Ectodermal cell (in vitro differentiated cells): ENCODE data around the gene ELMO1.

Experiments
- H3K27ac ChIP-seq: 2 replicates; pipeline ENCODE4 v1.7.0; 2013; ENCODE audit warnings: mild to moderate bottlenecking, low read depth, low read length; ENCODE audit not compliant: insufficient read depth, poor library complexity, severe bottlenecking
- H3K27me3 ChIP-seq: 2 replicates; pipeline ENCODE4 v1.7.0; 2013; ENCODE audit warnings: mild to moderate bottlenecking, low read length; ENCODE audit not compliant: insufficient read depth, control insufficient read depth, poor library complexity, severe bottlenecking
- H3K36me3 ChIP-seq: one replicate; pipeline ENCODE4 v1.7.0; 2013; ENCODE audit warnings: low read length; ENCODE audit not compliant: control insufficient read depth, insufficient read depth
- H3K4me1 ChIP-seq: one replicate; pipeline ENCODE4 v1.7.0; 2013; ENCODE audit warnings: low read length; ENCODE audit not compliant: control insufficient read depth, insufficient read depth
- H3K4me3 ChIP-seq: 2 replicates; pipeline ENCODE4 v1.7.0; 2013; ENCODE audit warnings: low read depth, low read length, control low read depth; ENCODE audit not compliant: insufficient read depth
- H3K9me3 ChIP-seq: 2 replicates; pipeline ENCODE4 v1.7.0; 2013; ENCODE audit warnings: mild to moderate bottlenecking, low read length, moderate library complexity; ENCODE audit not compliant: control insufficient read depth
- WGBS, 2 experiments: methylation state at CpG; one replicate each; pipeline ENCODE4 v1.1.7; 2013; ENCODE audit warnings: missing lambda C conversion rate in 2 of 2; 5-methylcytosine and 5-hydroxymethylcytosine counted together

Gene ELMO1

GRCh38 chr7:37160656-37161055 lies 288.0 kb downstream of the ELMO1 start:
- H3K9me3 ChIP-seq: no peaks in the 10 kb centered on the region
- H3K27ac ChIP-seq: no peak overlapping the region
- 88 to 91% methylated on average over 2 of the region's 2 CpGs for WGBS, 2 experiments
- no peaks in the 10 kb centered on the region for H3K4me1 ChIP-seq
- no peaks in the 10 kb centered on the region for H3K27me3 ChIP-seq
- no peaks in the 10 kb centered on the region for H3K36me3 ChIP-seq
- no peak overlapping the region for H3K4me3 ChIP-seq

- Histone ChIP-seq H3K27me3 (no peaks in the 10 kb centered on the region), H3K4me3 (no peak overlapping the region), H3K27ac (no peak overlapping the region), H3K4me1 (peaks cover 3% of the 10 kb centered on the region), H3K36me3 (no peaks in the 10 kb centered on the region), H3K9me3 (no peaks in the 10 kb centered on the region)
- 79 to 81% methylated on average over 6 of the region's 6 CpGs for WGBS, 2 experiments
Observed at GRCh38 chr7:37153376-37153775, 295.3 kb downstream of the ELMO1 start.

DNA sequence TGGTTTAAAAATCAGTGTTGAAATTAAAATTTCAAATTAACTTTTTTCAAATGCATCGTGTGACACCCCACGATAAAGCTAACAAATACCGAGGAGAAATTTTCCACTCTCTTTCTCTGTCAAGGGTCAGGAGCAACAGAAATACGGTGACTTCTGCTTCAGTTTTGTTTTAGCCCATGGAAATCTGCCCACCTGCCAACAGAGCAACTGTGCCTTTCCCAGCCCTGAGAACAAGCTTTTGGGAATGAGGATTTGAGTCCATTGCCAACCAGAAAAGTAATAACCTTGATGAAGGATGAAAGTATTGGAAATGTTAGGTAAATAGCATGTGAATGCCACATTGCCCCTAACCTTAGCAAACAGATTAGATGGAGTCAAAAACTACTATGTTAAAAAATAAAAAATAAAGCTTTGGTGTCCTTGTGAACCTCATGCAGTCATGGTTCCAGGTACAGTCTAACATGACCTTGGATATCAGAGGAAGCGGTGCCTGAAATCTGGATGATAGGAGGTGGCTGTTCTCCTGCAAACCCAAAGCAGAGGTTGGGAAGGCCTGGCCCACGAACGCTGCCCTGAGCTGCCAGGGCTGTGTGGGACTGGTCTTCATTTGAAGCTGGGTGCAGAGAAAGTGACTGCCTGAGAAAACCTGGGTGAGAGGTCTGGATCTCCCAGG lies 296.8 kb downstream of the ELMO1 start:
- Histone ChIP-seq H3K4me1 (peaks cover 3% of the 10 kb centered on the region), H3K4me3 (no peak overlapping the region), H3K27ac (no peak overlapping the region), H3K36me3 (no peaks in the 10 kb centered on the region), H3K27me3 (no peaks in the 10 kb centered on the region), H3K9me3 (no peaks in the 10 kb centered on the region)
- WGBS, 2 experiments: 96 to 97% methylated on average over 7 of the region's 7 CpGs

DNA sequence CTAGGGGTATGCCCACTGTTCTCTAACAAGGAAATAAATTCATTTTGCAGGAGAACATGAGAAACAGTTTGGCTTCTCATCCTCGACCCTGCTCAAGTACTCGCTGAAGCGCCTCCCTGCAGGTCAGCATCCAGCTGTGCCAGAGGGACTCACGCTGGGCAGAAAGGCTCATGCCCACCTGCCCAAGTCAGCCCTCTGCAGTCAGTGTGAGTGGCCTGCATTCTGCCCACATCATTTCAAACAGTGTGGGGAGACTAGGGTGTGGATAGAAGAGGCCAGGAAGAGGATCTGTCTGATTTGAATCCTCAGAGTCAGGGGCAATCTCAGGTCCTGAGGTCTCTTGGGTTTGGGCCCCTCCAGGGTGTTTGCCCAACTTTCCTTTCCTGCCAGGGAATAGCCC lies 297.8 kb downstream of the ELMO1 start:
- Histone ChIP-seq H3K36me3 (no peaks in the 10 kb centered on the region), H3K4me1 (peaks cover 3% of the 10 kb centered on the region), H3K27ac (no peak overlapping the region), H3K27me3 (no peaks in the 10 kb centered on the region), H3K4me3 (no peak overlapping the region), H3K9me3 (no peaks in the 10 kb centered on the region)
- WGBS, 2 experiments: 77 to 78% methylated on average over 4 of the region's 4 CpGs

- Histone ChIP-seq H3K27me3 (no peaks in the 10 kb centered on the region), H3K36me3 (no peaks in the 10 kb centered on the region), H3K9me3 (no peaks in the 10 kb centered on the region), H3K4me3 (no peak overlapping the region), H3K4me1 (peaks cover 3% of the 10 kb centered on the region), H3K27ac (no peak overlapping the region)
- WGBS, 2 experiments: 68% methylated on average over 4 of the region's 4 CpGs; no CpG with 5 or more reads in 1 of the 2 experiments
Observed at GRCh38 chr7:37150180-37150579, 298.5 kb downstream of the ELMO1 start.

DNA sequence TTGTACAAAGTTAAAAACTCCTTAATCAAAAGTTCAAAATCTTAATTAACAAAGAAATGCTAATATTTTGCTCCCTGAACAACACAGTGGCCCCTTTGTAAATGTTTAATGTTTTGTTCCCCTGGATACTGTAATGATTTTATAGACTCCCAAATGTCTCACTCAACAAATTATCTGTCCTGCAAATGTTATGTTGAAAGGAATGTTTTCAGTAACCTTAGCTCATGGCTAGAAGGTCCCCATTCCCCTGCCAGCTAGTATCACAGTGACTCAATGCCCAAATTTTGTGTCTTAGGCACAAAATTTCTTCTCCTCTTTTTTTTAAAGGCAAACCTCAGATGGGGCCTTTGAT lies 298.9 kb downstream of the ELMO1 start:
- Histone ChIP-seq H3K36me3 (no peaks in the 10 kb centered on the region), H3K4me3 (no peak overlapping the region), H3K4me1 (peaks cover 3% of the 10 kb centered on the region), H3K27ac (no peak overlapping the region), H3K9me3 (no peaks in the 10 kb centered on the region), H3K27me3 (no peaks in the 10 kb centered on the region)

DNA sequence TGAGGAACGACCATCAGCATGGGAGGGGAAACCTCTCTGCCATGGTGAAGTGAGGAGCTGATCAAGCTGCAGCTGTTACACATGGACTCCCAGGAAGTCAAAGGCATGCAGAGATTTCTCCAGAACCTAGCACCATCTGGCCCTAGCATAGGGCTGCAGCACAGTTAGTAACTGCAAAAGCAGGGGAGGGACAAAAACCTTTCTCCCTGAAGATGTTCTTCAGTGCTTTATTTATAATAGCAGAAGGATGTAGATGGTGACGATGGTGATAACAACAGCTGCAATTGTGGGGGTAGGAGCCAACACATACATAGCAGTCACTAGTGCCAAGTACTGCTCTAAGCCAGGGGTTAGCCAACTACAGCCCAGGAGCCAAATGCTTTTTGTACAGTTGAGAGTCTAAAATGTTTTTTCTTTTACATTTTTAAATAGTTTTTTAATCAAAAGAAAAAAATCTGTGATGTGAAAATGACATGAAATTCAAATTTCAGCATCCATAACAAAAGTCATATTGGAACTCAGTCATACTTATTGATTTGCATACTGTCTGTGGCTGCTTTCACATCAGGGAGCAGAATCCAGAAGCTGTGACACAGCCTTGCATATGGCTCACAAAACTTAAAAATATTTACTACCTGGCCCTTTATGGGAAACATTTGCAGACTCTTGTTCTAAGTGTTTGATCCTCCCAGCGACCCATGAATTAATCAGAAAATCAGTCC lies 299.5 kb downstream of the ELMO1 start:
- H3K27ac ChIP-seq: no peak overlapping the region
- H3K4me3 ChIP-seq: no peak overlapping the region
- 89 to 93% methylated on average over 3 of the region's 3 CpGs for WGBS, 2 experiments

GRCh38 chr7:37145682-37146081 lies 303.0 kb downstream of the ELMO1 start:
- Histone ChIP-seq H3K36me3 (no peaks in the 10 kb centered on the region), H3K27me3 (no peaks in the 10 kb centered on the region), H3K9me3 (no peaks in the 10 kb centered on the region), H3K4me1 (peaks cover under 1% of the 10 kb centered on the region), H3K4me3 (no peak overlapping the region), H3K27ac (no peak overlapping the region)
- 91 to 100% methylated on average over 1 to 2 of the region's 2 CpGs for WGBS, 2 experiments

More for the DNA sequence above, 299.5 kb downstream of the ELMO1 start:
- no peaks in the 10 kb centered on the region for H3K27me3 ChIP-seq
- no peaks in the 10 kb centered on the region for H3K36me3 ChIP-seq
- no peaks in the 10 kb centered on the region for H3K9me3 ChIP-seq
- H3K4me1 ChIP-seq: peaks cover 3% of the 10 kb centered on the region

DNA sequence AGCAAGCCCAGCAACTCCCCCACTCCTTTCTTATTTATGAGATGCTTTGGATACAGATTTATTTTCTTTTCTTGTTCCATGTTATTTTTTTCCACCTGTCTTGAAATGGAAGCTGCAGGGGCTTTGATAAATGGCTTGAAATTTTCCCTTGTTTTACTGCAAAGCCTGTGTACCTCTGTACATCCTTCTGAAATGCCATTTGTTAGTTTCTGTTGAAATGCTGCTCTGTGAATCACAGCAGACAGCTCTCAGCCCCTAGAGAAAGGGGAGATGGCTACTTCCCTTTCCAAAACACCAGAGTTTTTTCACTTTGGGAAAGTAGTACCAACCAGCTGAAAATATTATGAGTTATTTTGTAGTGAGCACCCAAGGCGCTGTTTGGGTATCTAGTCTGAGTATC lies 304.2 kb downstream of the ELMO1 start:
- 95 to 100% methylated on average over 1 of the region's 1 CpG for whole genome bisulfite sequencing, 2 experiments
- Histone ChIP-seq H3K4me3 (no peak overlapping the region), H3K27ac (no peak overlapping the region), H3K4me1 (no peaks in the 10 kb centered on the region), H3K9me3 (no peaks in the 10 kb centered on the region), H3K27me3 (no peaks in the 10 kb centered on the region), H3K36me3 (no peaks in the 10 kb centered on the region)

GRCh38 chr7:37142958-37143357 lies 305.7 kb downstream of the ELMO1 start:
- Histone ChIP-seq H3K36me3 (no peaks in the 10 kb centered on the region), H3K9me3 (no peaks in the 10 kb centered on the region), H3K27me3 (no peaks in the 10 kb centered on the region), H3K4me3 (no peak overlapping the region), H3K4me1 (no peaks in the 10 kb centered on the region), H3K27ac (no peak overlapping the region)
- WGBS, 2 experiments: 81 to 82% methylated on average over 3 of the region's 3 CpGs
